ENCODE data around the gene MYO16.

MYO16 gene

GRCh38 chr13:108974686-108975085 lies 345.3 kb downstream of the MYO16 start:
- H4K20me1 ChIP-seq (ENCODE audit: insufficient read depth, low read length, poor library complexity, severe bottlenecking), result no peaks in the 10 kb centered on the region
- TF ChIP-seq CTCF (conservative IDR thresholded peaks at IDR 0.05; ENCODE audit: low read length) (no peak), EZH2phosphoT487 (IDR thresholded peaks at IDR 0.05; ENCODE audit: borderline replicate concordance) (no peak)

GRCh38 chr13:108980237-108980636 lies 350.8 kb downstream of the MYO16 start:
- H3K79me2 ChIP-seq (ENCODE audit: insufficient read depth, low read length), result no peaks in the 10 kb centered on the region
- no peak overlapping the region for H3K9ac ChIP-seq (ENCODE audit: low read depth, low read length, poor library complexity, severe bottlenecking)
- no peaks in the 10 kb centered on the region for H3K9me2 ChIP-seq (replicated peaks; ENCODE audit: low read depth, low read length)
- H2AFZ ChIP-seq (ENCODE audit: low read length), result no peak overlapping the region
- no peaks in the 10 kb centered on the region for H3K9me3 ChIP-seq (ENCODE audit: insufficient read depth, low read depth, low read length)
- H3K4me1 ChIP-seq (ENCODE audit: insufficient read depth, low read length, poor library complexity, severe bottlenecking), result no peaks in the 10 kb centered on the region
- H4K20me1 ChIP-seq (ENCODE audit: insufficient read depth, low read length, poor library complexity, severe bottlenecking), result no peaks in the 10 kb centered on the region
- H3K4me2 ChIP-seq (ENCODE audit: low read depth, low read length, poor library complexity, severe bottlenecking), result no peak overlapping the region
- TF ChIP-seq CTCF (conservative IDR thresholded peaks at IDR 0.05; ENCODE audit: low read length) (no peak), EZH2phosphoT487 (IDR thresholded peaks at IDR 0.05; ENCODE audit: borderline replicate concordance) (no peak)
- no peaks in the 10 kb centered on the region for H3K27me3 ChIP-seq (ENCODE audit: insufficient read depth, low read length, poor library complexity, severe bottlenecking)
- H3F3A ChIP-seq (ENCODE audit: low read depth), result no peaks in the 10 kb centered on the region
- H3K4me3 ChIP-seq (ENCODE audit: low read length, poor library complexity, severe bottlenecking), result no peak overlapping the region
- no peaks in the 10 kb centered on the region for H3K36me3 ChIP-seq (ENCODE audit: insufficient read depth, low read length)

More at GRCh38 chr13:108974686-108975085, 345.3 kb downstream of the MYO16 start:
- Histone ChIP-seq H3K27me3 (ENCODE audit: insufficient read depth, low read length, poor library complexity, severe bottlenecking) (no peaks in the 10 kb centered on the region), H2AFZ (ENCODE audit: low read length) (no peak overlapping the region), H3K9me2 (replicated peaks; ENCODE audit: low read depth, low read length) (no peaks in the 10 kb centered on the region), H3F3A (ENCODE audit: low read depth) (no peaks in the 10 kb centered on the region), H3K9me3 (ENCODE audit: insufficient read depth, low read depth, low read length) (no peaks in the 10 kb centered on the region), H3K4me1 (ENCODE audit: insufficient read depth, low read length, poor library complexity, severe bottlenecking) (no peaks in the 10 kb centered on the region), H3K4me2 (ENCODE audit: low read depth, low read length, poor library complexity, severe bottlenecking) (no peak overlapping the region), H3K4me3 (ENCODE audit: low read length, poor library complexity, severe bottlenecking) (no peak overlapping the region), H3K9ac (ENCODE audit: low read depth, low read length, poor library complexity, severe bottlenecking) (no peak overlapping the region), H3K36me3 (ENCODE audit: insufficient read depth, low read length) (no peaks in the 10 kb centered on the region), H3K79me2 (ENCODE audit: insufficient read depth, low read length) (no peaks in the 10 kb centered on the region)

- Histone ChIP-seq H3K4me2 (ENCODE audit: low read depth, low read length, poor library complexity, severe bottlenecking) (no peak overlapping the region), H3K4me1 (ENCODE audit: insufficient read depth, low read length, poor library complexity, severe bottlenecking) (no peaks in the 10 kb centered on the region), H4K20me1 (ENCODE audit: insufficient read depth, low read length, poor library complexity, severe bottlenecking) (no peaks in the 10 kb centered on the region), H3K9me3 (ENCODE audit: insufficient read depth, low read depth, low read length) (no peaks in the 10 kb centered on the region), H3K4me3 (ENCODE audit: low read length, poor library complexity, severe bottlenecking) (no peak overlapping the region), H3K9ac (ENCODE audit: low read depth, low read length, poor library complexity, severe bottlenecking) (no peak overlapping the region), H3K27me3 (ENCODE audit: insufficient read depth, low read length, poor library complexity, severe bottlenecking) (no peaks in the 10 kb centered on the region), H3K9me2 (replicated peaks; ENCODE audit: low read depth, low read length) (no peaks in the 10 kb centered on the region), H3F3A (ENCODE audit: low read depth) (no peaks in the 10 kb centered on the region), H3K79me2 (ENCODE audit: insufficient read depth, low read length) (no peaks in the 10 kb centered on the region), H2AFZ (ENCODE audit: low read length) (no peak overlapping the region), H3K36me3 (ENCODE audit: insufficient read depth, low read length) (no peaks in the 10 kb centered on the region)
- TF ChIP-seq EZH2phosphoT487 (IDR thresholded peaks at IDR 0.05; ENCODE audit: borderline replicate concordance) (no peak), CTCF (conservative IDR thresholded peaks at IDR 0.05; ENCODE audit: low read length) (no peak)
Observed at GRCh38 chr13:108981407-108981806, 352.0 kb downstream of the MYO16 start.
